Measurements from ENCODE around the gene ENTR1.

- TF ChIP-seq POLR2AphosphoS5 (IDR thresholded peaks at IDR 0.05): no peak
- no peak for TF ChIP-seq CTCF (IDR thresholded peaks at IDR 0.05)
- TF ChIP-seq POLR2A (IDR thresholded peaks at IDR 0.05): no peak
These were observed 27.0 kb downstream of the ENTR1 start for GRCh38 chr9:136383436-136383835.
